HG03097 (cell line): Measurements from ENCODE around the gene LRP1B.

Source experiments
- ATAC-seq: cut with Tn5 transposase; IDR thresholded peaks from one replicate; pipeline ENCODE4 v1.9.1; 2021; ENCODE audit not compliant: unreplicated experiment, low FRiP score

Gene LRP1B

DNA sequence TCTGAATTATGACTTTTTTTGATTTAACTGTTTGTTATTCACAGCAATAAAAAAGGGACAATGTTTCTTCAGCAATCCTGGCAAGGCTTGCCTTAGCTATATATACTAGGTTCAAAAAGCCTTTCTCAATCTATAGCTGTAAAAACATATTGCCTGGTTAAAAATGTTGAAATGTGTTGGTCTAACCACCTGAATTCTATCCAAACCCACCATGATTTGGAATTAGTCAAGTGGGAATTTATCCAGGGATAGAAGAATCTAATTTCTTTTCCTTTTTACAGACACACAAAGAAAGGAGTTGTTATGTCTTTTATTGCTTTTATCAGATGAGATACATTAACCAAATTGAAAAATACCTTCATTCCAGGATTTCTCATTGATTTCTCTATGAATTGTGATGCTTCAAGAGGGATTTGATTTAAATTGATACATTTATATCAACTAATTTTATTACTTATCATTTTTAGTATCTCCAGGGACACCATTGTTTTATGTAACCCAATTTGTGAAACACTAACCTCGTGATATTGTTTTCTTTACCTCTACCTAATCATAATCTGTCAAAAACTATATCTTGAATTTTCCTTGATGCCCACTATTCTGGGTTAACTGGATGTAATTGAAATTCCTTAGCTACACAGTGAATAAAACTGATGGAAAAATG lies 88.1 kb downstream of the LRP1B start:
- no peak for ATAC-seq

DNA sequence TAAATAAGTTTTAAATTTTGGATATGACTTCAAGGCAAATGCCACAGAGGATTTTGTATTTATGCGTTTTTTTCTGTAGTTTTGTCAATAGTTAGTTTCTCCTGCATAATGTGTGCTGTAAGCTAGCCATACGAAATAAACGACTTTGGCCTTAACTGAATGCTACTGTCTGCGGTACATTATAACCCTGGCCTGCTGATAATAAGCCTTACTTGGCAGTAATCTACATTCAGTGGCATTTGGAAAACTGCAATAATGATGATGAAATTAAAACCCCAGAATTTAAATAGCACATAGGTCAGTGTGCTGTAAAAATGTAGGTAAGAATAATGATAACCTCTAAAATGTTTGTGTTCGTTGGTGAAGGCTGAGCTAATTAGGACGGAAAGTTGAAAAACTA lies 88.8 kb downstream of the LRP1B start:
- no peak for ATAC-seq

DNA sequence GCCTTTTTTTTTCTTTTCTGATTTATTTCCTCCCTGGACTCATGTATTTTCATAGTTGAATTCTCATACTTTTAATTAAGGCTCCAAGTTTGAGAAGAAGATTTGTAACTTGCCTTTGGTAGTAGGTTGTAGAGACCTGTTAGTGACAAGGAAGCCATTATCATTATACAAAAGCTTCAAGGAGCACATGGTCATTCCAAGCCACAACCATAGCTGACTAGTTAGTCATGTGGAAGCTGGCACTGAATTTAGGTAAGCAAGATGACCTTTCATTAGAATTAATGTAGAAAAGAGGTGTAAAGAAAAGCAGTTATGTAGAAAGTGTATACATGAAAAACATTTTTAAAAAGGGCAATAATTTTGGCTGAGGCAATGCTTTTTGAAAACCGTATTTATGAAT lies 89.7 kb downstream of the LRP1B start:
- ATAC-seq: no peak

GRCh38 chr2:142040556-142040955 lies 90.3 kb downstream of the LRP1B start:
- ATAC-seq: no peak

- no peak for ATAC-seq
These were observed 92.0 kb downstream of the LRP1B start for GRCh38 chr2:142038826-142039225.

DNA sequence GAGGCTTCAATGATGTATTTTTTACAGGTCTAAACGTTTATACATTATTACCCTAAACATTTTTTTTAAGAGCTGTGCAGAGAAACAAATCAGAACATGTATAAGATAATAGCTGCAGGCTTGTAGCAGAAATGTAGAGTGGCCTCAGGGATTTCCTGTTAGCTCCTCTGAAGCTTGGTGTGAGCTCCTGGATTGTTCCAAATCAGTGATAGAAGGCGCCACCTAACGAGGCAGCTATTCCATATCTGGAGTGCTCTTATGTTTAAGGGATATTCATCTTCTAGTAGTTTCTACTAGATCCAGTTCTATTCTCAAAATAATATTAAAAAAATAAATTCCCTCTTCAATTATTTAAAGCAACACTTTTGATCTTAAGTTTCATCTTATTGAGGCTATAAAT lies 93.1 kb downstream of the LRP1B start:
- ATAC-seq: no peak

- no peak for ATAC-seq
These were observed 93.8 kb downstream of the LRP1B start for GRCh38 chr2:142037066-142037465.

GRCh38 chr2:142033393-142033792 lies 97.4 kb downstream of the LRP1B start:
- no peak for ATAC-seq

- ATAC-seq: no peak
These were observed 99.2 kb downstream of the LRP1B start for GRCh38 chr2:142031656-142032055.

- no peak for ATAC-seq
These were observed 100.1 kb downstream of the LRP1B start for GRCh38 chr2:142030735-142031134.

- no peak for ATAC-seq
These were observed 100.8 kb downstream of the LRP1B start for GRCh38 chr2:142029974-142030373.

GRCh38 chr2:142025394-142025793 lies 105.4 kb downstream of the LRP1B start:
- ATAC-seq: no peak

DNA sequence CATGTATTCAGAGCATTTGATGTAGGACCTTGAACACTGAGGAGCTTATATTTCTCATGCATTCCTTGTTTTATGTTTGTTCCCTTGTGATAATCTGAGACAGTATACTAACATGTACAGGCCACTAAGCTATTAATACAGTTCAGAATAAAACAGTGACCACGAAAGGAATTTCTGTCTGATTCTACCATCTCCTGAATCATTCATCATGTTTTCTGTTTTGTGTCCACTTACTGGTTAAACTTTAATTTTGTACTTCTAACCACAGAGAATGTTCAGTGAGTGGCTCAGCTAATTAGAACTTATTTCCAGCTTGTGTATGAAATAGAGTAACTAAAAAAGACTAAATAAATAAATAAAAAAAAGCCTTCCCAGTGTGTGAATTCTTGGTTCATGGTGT lies 110.4 kb downstream of the LRP1B start:
- no peak for ATAC-seq

DNA sequence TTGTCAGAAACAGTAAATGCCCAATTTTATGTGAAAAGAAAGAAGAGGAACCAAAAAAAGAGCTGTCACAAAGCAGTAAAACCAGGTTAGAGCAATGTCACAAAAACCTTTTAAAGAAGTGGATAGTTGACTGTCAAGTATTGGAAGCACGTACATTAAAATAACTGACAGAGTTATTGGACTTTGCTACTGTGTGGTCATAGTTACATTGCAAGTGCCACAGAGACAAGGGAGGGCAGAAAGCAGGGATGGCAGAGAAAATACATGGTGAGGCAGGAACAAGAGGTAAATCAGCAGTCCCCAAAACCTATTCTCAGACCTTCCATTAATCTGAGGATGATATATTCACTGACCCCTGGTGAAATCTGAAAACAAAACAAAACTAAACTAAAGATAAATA lies 116.3 kb downstream of the LRP1B start:
- no peak for ATAC-seq

DNA sequence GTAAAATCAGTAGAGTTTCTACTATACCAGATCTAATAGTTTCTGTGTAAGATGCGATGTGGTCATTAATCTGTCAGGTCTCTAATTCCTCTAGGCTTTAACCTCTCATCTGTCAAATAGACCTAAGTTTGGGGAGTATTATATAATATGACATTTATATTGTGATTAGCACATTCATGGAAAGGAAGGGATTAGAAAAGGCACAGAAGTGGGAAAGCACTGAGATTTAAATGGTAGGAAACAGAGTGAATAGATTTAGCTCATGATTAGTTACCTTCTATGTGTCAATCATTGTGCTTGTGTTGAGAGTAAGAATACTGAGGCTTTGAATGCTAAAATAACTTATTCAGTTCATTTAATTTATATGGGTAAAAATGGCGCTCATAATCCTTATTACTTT lies 118.0 kb downstream of the LRP1B start:
- ATAC-seq: no peak

DNA sequence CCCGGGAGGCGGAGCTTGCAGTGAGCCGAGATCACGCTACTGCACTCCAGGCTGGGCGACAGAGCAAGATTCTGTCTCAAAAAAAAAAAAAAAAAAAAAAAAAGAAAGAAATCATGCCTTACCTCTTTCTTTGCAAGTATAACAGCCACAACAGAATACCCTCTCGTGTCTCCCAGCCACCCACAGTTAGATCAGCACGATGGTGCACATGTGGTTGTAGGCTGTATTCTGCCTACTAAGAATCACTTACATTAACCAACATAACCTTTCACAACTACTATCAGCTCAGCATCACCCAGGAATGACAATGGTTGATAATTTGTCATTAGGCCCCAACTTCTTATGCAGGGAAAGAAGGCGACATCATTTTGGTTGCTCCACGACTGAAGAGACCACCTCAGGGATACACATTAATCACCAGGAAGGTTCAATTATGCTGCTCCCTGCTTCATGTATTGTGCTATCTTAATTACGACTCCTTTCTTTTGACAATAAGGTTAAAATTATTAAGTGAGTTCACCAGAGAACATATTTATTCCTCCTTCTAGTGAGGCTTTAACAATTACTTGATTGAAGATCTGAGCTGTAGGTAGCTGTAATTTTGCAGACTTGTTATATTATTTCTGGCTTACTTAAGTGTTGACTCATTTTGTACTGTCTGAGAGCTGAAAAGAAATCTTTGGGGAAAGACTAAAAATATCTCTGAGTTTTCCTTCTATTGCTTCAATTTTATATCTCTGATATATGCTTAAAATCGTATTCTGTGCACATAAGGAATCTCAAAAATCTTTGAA lies 120.1 kb downstream of the LRP1B start:
- ATAC-seq: no peak

DNA sequence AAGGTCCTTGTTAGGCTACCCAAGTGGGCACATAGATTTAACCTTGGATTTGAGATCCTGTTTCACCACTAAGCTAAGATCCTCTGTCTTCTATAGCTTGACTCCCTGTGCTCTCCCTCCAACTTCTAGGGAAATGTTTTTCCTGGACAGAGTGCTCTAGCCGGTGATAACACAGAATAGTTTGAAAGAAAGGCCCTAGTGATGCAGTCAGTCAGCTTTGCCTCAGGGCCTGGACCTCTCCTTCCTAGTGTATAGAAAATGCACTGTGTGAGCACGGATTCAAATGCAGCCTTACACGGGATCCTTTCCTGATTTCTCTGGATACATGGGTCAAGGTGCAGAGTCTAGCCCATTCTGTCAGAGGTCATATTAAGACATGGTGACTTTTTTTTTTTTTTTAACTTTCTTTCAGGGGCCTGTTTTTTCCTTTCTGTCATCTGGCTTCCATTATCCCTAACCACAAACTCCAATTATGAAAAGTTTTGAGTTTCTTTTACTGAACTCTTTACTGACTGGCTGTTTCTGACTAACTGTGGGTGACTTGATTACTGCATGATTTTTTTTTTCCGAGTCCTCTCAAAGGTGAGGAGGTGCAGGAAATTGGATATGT lies 122.6 kb downstream of the LRP1B start:
- no peak for ATAC-seq

DNA sequence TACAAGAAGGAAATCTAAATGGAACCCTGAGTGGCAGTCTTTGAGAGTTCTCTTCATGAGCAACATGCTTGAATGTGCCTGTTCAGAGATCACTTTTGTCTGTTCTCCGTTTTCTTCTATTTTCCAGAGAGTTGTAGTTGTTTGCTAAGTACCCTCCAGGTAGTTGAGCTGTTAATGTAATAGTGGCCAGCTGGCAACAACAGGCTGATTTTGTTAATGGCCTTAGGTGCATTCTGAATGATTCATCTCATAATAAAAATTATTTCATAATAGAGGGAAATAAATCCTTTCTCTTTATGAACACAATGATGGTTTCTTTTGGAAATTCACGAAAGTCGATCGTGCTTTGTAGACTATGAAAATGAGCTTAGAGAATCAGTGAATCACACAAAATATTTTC lies 136.8 kb downstream of the LRP1B start:
- ATAC-seq: no peak

GRCh38 chr2:141992695-141993094 lies 138.1 kb downstream of the LRP1B start:
- no peak for ATAC-seq

DNA sequence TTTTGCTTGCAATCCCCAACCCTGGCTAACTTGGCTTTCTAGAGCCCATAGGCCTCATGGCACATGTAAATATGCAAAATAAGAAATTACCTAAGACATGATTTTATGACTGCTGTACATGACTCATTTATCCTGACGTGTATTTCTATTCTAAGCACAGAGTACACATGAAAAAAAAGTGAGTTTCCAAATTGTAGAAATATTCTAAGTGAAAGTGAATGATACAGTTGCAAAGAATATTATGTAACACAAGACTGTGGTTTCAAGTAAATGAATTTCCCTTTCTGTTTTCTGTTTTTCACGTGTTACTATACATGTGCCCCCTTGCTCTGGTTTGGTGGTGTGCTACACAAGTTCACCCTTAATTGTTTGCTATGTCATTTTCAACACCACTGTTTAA lies 162.4 kb downstream of the LRP1B start:
- no peak for ATAC-seq

GRCh38 chr2:141967980-141968379 lies 162.8 kb downstream of the LRP1B start:
- no peak for ATAC-seq

GRCh38 chr2:141967503-141967902 lies 163.3 kb downstream of the LRP1B start:
- ATAC-seq: no peak
